Smooth muscle cell of the pulmonary artery (primary cell): ENCODE data around the gene TRIM37. TPM values are rescaled to one million over a fixed set of nuclear protein-coding genes. Genes with fewer than 3 reads are reported as not detected.

Source experiments
- total RNA-seq: library from RNA; depleted of rRNA; stranded (reverse); fragments of >200 nt; gene quantifications from 2 replicates; pipeline ENCODE4 v1.2.3, GENCODE V29; 2014

Gene TRIM37, protein sequence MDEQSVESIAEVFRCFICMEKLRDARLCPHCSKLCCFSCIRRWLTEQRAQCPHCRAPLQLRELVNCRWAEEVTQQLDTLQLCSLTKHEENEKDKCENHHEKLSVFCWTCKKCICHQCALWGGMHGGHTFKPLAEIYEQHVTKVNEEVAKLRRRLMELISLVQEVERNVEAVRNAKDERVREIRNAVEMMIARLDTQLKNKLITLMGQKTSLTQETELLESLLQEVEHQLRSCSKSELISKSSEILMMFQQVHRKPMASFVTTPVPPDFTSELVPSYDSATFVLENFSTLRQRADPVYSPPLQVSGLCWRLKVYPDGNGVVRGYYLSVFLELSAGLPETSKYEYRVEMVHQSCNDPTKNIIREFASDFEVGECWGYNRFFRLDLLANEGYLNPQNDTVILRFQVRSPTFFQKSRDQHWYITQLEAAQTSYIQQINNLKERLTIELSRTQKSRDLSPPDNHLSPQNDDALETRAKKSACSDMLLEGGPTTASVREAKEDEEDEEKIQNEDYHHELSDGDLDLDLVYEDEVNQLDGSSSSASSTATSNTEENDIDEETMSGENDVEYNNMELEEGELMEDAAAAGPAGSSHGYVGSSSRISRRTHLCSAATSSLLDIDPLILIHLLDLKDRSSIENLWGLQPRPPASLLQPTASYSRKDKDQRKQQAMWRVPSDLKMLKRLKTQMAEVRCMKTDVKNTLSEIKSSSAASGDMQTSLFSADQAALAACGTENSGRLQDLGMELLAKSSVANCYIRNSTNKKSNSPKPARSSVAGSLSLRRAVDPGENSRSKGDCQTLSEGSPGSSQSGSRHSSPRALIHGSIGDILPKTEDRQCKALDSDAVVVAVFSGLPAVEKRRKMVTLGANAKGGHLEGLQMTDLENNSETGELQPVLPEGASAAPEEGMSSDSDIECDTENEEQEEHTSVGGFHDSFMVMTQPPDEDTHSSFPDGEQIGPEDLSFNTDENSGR
- total RNA-seq: 41.4 and 59.8 TPM in 2 replicates

DNA sequence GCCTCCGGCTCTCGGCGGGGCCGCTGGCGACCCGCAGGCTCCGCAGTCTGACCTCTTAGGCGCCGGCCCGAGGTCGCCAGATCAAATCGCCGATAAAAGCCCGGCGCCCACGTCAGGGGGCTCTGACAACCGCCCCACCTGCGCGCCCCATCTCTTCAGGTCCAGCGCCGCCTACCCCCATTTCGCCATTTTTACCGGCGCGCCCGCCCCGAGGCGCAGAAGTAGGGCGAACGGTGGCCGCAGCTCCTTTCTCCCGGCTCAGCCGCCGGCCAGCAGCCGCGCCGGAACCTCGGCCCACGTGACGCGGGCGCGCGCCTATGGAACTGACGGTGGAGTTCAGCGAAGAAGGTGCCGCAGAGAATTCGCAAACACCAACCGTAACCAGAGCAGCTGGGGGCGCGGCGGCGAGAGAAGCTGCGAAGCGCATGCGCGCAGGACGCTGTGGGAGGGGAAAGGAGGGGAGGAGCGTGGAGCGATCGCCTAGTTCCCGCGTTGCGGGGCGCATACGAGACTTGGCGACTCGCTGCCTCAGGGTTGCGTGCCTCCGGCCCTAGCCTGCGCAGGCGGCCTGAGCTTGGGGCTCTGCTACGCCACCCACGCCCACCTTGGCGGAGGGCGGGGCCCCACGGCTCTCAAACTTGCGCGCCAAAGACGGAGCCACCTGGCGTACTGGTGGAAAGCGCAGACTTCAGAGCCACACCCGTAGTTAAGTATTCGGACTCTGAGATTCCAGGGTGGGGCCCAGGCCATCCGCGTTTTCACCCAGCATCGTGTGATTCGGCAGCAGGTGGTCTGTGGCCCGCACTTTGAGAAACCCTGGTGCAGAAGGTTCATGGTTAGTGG is at the start of gene TRIM37:
TSS of gene TRIM37 (minus strand) at position 418 of the 843 bp plus-strand sequence. CDS start 419 bp downstream, outside the sequence.

DNA sequence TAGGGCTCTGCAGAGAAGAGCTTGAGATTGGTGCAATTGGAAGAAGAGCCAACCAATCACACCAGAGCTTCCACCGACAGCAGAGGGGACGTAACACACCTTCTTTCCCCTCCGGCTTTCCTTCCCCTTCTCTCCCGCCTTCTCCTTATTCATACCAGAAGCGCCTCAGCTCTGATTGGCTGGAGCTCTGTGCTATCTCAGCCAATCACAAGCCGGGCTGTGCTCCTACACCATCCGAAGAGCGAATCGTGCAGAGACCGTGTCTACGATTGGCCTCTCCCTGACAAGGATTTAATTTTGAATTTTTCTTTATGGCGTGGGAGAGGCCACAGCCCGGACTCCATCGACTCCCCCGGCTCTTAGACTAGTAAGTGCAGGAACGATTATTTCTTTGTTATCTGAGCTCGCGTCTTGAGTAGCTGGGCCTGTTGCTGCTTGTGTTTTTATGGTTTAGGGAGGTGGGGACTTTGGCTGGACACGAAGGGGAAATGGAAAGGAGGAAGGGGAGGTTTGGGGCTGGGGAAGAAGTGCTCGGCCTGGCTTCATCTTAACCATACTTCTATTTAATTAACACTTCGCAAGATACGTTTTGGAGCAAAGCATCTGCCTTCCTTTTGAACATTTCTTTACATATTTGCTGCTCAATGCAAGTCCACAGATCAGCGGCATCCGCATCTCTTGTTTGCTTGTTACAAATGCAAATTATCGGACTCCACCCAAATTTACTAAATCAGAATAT is 48.9 kb upstream of the TRIM37 start, which contains the start of gene PRR11:
TSS of gene PRR11 (plus strand) at position 308 of the 739 bp plus-strand sequence. CDS start 14,007 bp downstream, outside the sequence.

DNA sequence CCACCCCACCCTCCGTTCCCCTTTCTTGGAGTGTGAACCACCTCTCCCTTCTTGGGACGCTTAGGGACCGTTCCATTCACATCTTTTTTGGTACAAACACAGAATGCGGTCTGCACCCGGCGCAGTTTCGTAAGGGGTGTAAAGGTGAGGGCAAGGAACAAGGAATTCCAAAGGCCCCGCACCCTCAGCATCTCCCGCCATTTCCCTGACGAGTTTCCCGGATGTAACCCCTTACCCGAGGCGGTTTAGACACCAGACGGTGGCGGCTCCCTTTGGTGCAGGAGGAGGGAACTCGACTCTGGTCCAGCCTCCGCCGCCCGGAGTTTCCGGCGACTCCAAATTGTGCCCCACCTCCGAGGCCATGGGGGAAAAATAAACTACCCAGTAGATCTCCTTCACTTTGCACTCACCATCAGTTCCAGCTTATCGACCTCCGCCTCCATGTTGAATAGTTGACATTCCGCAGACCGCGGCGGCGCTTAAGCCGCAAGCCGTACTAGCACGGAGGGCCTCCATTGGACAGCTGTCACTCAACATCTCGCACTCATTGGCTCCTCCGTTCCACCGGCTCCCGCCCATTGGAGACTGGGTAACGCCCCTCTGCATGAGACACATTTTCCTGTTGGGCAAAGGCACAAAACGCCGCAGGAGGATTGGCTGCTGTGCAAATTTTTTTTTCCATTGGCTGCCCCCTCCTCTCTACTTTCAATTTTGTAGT is 48.2 kb upstream of the TRIM37 start, which contains the start of gene SKA2:
TSS of gene SKA2 (minus strand) at position 466 of the 718 bp plus-strand sequence. CDS start at position 443, 23 bp downstream.

Other genes with a start within 250 kb of the TRIM37 start
- 21.9 and 41.2 TPM in 2 replicates for gene SKA2, start 48.3 kb upstream of the TRIM37 start, total RNA-seq
- 4.5 and 9.6 TPM in 2 replicates for gene PRR11, start 48.9 kb upstream of the TRIM37 start, total RNA-seq
- 24.0 and 25.3 TPM in 2 replicates for gene SMG8, start 103.2 kb upstream of the TRIM37 start, total RNA-seq
- 0.98 and 1.9 TPM in 2 replicates for gene GDPD1, start 113.6 kb upstream of the TRIM37 start, total RNA-seq
- 15.1 and 21.5 TPM in 2 replicates for gene YPEL2, start 224.8 kb upstream of the TRIM37 start, total RNA-seq